Measurements from ENCODE around the gene RBPMS2. TPM values are rescaled to one million over a fixed set of nuclear protein-coding genes. Genes with fewer than 3 reads are reported as not detected.
A peak's percentile ranks its signal among the peaks of the same experiment; 100 is the strongest.

RBPMS2 gene
- total RNA-seq, 1 experiment from 2014 or later, result 181 TPM

- no peak overlapping the region for H2AK5ac ChIP-seq (ENCODE audit: insufficient read length, low read length)
- no peak overlapping the region for H3K9ac ChIP-seq (ENCODE audit: extremely low read depth, insufficient read length, low read length)
- no peak overlapping the region for H3K4ac ChIP-seq (ENCODE audit: low read depth, low read length)
- no peak overlapping the region for H2BK15ac ChIP-seq (ENCODE audit: low read depth, low read length)
- no peak overlapping the region for H3K27ac ChIP-seq (ENCODE audit: insufficient read length, low read depth, low read length)
- no peaks in the 10 kb centered on the region; the same call in 1 of the 2 replicates for H3K4me1 ChIP-seq (ENCODE audit: insufficient read depth, low read length)
- peak overlapping the region; percentile 44 to 94 (median 76); a peak in 3 of 7 replicates for H3K27ac Mint-ChIP-seq
- H3K23me2 ChIP-seq (ENCODE audit: insufficient read length, low read depth, low read length, poor library complexity, severe bottlenecking), result no peaks in the 10 kb centered on the region
- no peak overlapping the region for H2BK5ac ChIP-seq (ENCODE audit: insufficient read length, low read length)
- H4K5ac ChIP-seq (ENCODE audit: insufficient read length, low read depth, low read length), result no peak overlapping the region
- TF ChIP-seq CTCF (conservative IDR thresholded peaks at IDR 0.05), result no peak
- no peaks in the 10 kb centered on the region for H3K27me3 Mint-ChIP-seq (ENCODE audit: low read depth)
- no peak overlapping the region for H3K4me2 ChIP-seq (ENCODE audit: insufficient read depth, insufficient read length, low read length)
- peaks cover 40 to 84% (median 52%) of the 10 kb centered on the region in 3 experiments; a peak in 6 of 7 replicates for H3K36me3 Mint-ChIP-seq (ENCODE audit: insufficient read depth in 1 of 3, low read depth in 3 of 3)
- H3K9me3 Mint-ChIP-seq, result no peaks in the 10 kb centered on the region
- H3K4me3 Mint-ChIP-seq, result no peak overlapping the region
- peaks cover 16% of the 10 kb centered on the region; the same call in 1 of the 2 replicates for H3K79me2 ChIP-seq (ENCODE audit: insufficient read depth, low read length)
- H2AFZ ChIP-seq (ENCODE audit: low read length), result no peak overlapping the region
- no peak overlapping the region for H4K8ac ChIP-seq (replicated peaks; ENCODE audit: insufficient read length, low read depth, low read length)
- no peak overlapping the region for H2BK120ac ChIP-seq (ENCODE audit: low read depth, low read length, poor library complexity, severe bottlenecking)
- WGBS (ENCODE audit: extremely low coverage, insufficient read length, low lambda C conversion rate), result no CpG with 5 or more reads among the region's 9 CpGs
- no peaks in the 10 kb centered on the region for H3K9me3 ChIP-seq (ENCODE audit: control insufficient read depth, low read depth, low read length)
- no peak overlapping the region for H3T11ph ChIP-seq (ENCODE audit: low read length)
- H4K20me1 ChIP-seq (ENCODE audit: control insufficient read depth, insufficient read depth, insufficient read length), result no peaks in the 10 kb centered on the region
- H2BK12ac ChIP-seq (ENCODE audit: insufficient read length, low read depth, low read length), result no peak overlapping the region
- no peak overlapping the region for H3K18ac ChIP-seq (ENCODE audit: insufficient read length, low read depth, low read length)
- DNase-seq, result no peak
- no peaks in the 10 kb centered on the region for H3K27me3 ChIP-seq (ENCODE audit: insufficient read depth, low read length)
- H2BK20ac ChIP-seq (ENCODE audit: low read depth, low read length, poor library complexity, severe bottlenecking), result no peak overlapping the region
- no peak overlapping the region for H4K91ac ChIP-seq (ENCODE audit: insufficient read length, low read depth, low read length)
- no peak overlapping the region for H3K56ac ChIP-seq (ENCODE audit: insufficient read length, low read depth, low read length)
- no peak overlapping the region for H3K14ac ChIP-seq (ENCODE audit: insufficient read depth, low read length)
- H3K4me1 Mint-ChIP-seq, result peaks cover 29 to 32% of the 10 kb centered on the region in 2 experiments
- H3K79me1 ChIP-seq (ENCODE audit: insufficient read depth, low read depth, low read length, poor library complexity, severe bottlenecking), result peaks cover 5% of the 10 kb centered on the region
- H3K23ac ChIP-seq (ENCODE audit: insufficient read length, low read depth, low read length), result no peak overlapping the region
These were observed 27.1 kb downstream of the RBPMS2 start for GRCh38 chr15:64748251-64748650.
